Stimulated activated CD4-positive, alpha-beta T cell treated with anti-CD3 and anti-CD28 coated beads, Interleukin-2, amount 100 ng/mL, for 4 hours (primary cell): ENCODE measurements around the gene ZNF775.
"Not testable (repeated sequence)": the region's sequence is repeated elsewhere in the genome, so short reads cannot be mapped to it uniquely, and the experiment has no call there.

Source experiments
- DNase-seq: peaks from one replicate; pipeline ENCODE4 v3.0.0-alpha.2; 2020; ENCODE audit warnings: low read depth

The ZNF775 gene

GRCh38 chr7:150382123-150382843, 3.2 kb downstream of the ZNF775 start:
- DNase-seq: no peak

- DNase-seq: no peak
Observed at GRCh38 chr7:150382844-150383225, 3.7 kb downstream of the ZNF775 start.

- DNase-seq: no peak
Observed at GRCh38 chr7:150383710-150384397, 4.7 kb downstream of the ZNF775 start.

GRCh38 chr7:150384406-150385301, 5.5 kb downstream of the ZNF775 start:
- no peak for DNase-seq

- no peak for DNase-seq
Observed at GRCh38 chr7:150385302-150385723, 6.2 kb downstream of the ZNF775 start.

GRCh38 chr7:150385884-150386283, 6.8 kb downstream of the ZNF775 start:
- DNase-seq: not testable (repeated sequence)

- no peak for DNase-seq
Observed at GRCh38 chr7:150388306-150388705, 9.2 kb downstream of the ZNF775 start.

- DNase-seq: no peak
Observed at GRCh38 chr7:150388709-150389531, 9.8 kb downstream of the ZNF775 start.

GRCh38 chr7:150389532-150389816, 10.3 kb downstream of the ZNF775 start:
- no peak for DNase-seq

- no peak for DNase-seq
Observed at GRCh38 chr7:150390205-150390604, 11.1 kb downstream of the ZNF775 start.

GRCh38 chr7:150393325-150393724, 14.2 kb downstream of the ZNF775 start:
- no peak for DNase-seq

- DNase-seq: no peak
Observed at GRCh38 chr7:150396426-150396825, 17.3 kb downstream of the ZNF775 start.

- no peak for DNase-seq
Observed at GRCh38 chr7:150396851-150397260, 17.7 kb downstream of the ZNF775 start.

GRCh38 chr7:150397346-150398107, 18.4 kb downstream of the ZNF775 start:
- no peak for DNase-seq

- DNase-seq: no peak
Observed at GRCh38 chr7:150398108-150398964, 19.2 kb downstream of the ZNF775 start.

- DNase-seq: no peak
Observed at GRCh38 chr7:150398965-150399320, 19.8 kb downstream of the ZNF775 start.

GRCh38 chr7:150399421-150400007, 20.4 kb downstream of the ZNF775 start:
- no peak for DNase-seq

- DNase-seq: no peak
Observed at GRCh38 chr7:150400008-150400787, 21.1 kb downstream of the ZNF775 start.

GRCh38 chr7:150400788-150401423, 21.8 kb downstream of the ZNF775 start:
- no peak for DNase-seq
